IPS-15b (cell line): ENCODE measurements around the gene DNAJB6.
"Not testable (repeated sequence)": the region's sequence is repeated elsewhere in the genome, so short reads cannot be mapped to it uniquely, and the experiment has no call there.

Source experiments
- H3K27me3 ChIP-seq: one replicate; pipeline ENCODE4 v1.6.1; 2013; ENCODE audit warnings: low read length; ENCODE audit not compliant: control insufficient read depth, insufficient read depth
- H3K36me3 ChIP-seq: one replicate; pipeline ENCODE4 v1.6.1; 2013; ENCODE audit warnings: low read length; ENCODE audit not compliant: control insufficient read depth, insufficient read depth
- H3K4me1 ChIP-seq: one replicate; pipeline ENCODE4 v1.6.1; 2013; ENCODE audit warnings: mild to moderate bottlenecking, low read length; ENCODE audit not compliant: control insufficient read depth, insufficient read depth
- H3K4me3 ChIP-seq: one replicate; pipeline ENCODE4 v1.5.1; 2013; ENCODE audit warnings: low read depth, low read length
- H3K9ac ChIP-seq: one replicate; pipeline ENCODE4 v1.6.1; 2013; ENCODE audit warnings: low read depth, mild to moderate bottlenecking, low read length
- H3K9me3 ChIP-seq: one replicate; pipeline ENCODE4 v1.6.1; 2013; ENCODE audit warnings: mild to moderate bottlenecking, low read length; ENCODE audit not compliant: control insufficient read depth, insufficient read depth

DNAJB6 gene

GRCh38 chr7:157446322-157446721, 109.5 kb downstream of the DNAJB6 start:
- Histone ChIP-seq H3K4me3 (no peak overlapping the region), H3K9ac (no peak overlapping the region), H3K27me3 (no peaks in the 10 kb centered on the region), H3K36me3 (no peaks in the 10 kb centered on the region), H3K4me1 (no peaks in the 10 kb centered on the region), H3K9me3 (no peaks in the 10 kb centered on the region)

- not testable (repeated sequence) for H3K9ac ChIP-seq, H3K27me3 ChIP-seq, H3K4me3 ChIP-seq, H3K36me3 ChIP-seq, H3K9me3 ChIP-seq, H3K4me1 ChIP-seq
Observed at GRCh38 chr7:157454003-157454402, 117.2 kb downstream of the DNAJB6 start.

- Histone ChIP-seq H3K9me3 (peaks cover 3% of the 10 kb centered on the region), H3K9ac (no peak overlapping the region), H3K4me3 (no peak overlapping the region), H3K4me1 (no peaks in the 10 kb centered on the region), H3K36me3 (no peaks in the 10 kb centered on the region), H3K27me3 (no peaks in the 10 kb centered on the region)
Observed at GRCh38 chr7:157457355-157458253, 120.8 kb downstream of the DNAJB6 start.

- Histone ChIP-seq H3K9ac (no peak overlapping the region), H3K4me1 (no peaks in the 10 kb centered on the region), H3K9me3 (peaks cover 3% of the 10 kb centered on the region), H3K27me3 (no peaks in the 10 kb centered on the region), H3K36me3 (no peaks in the 10 kb centered on the region), H3K4me3 (no peak overlapping the region)
Observed at GRCh38 chr7:157458254-157458633, 121.4 kb downstream of the DNAJB6 start.

GRCh38 chr7:157459966-157460365, 123.2 kb downstream of the DNAJB6 start:
- Histone ChIP-seq H3K4me3 (no peak overlapping the region), H3K27me3 (no peaks in the 10 kb centered on the region), H3K9me3 (no peaks in the 10 kb centered on the region), H3K36me3 (no peaks in the 10 kb centered on the region), H3K4me1 (no peaks in the 10 kb centered on the region), H3K9ac (no peak overlapping the region)

- Histone ChIP-seq H3K36me3 (no peaks in the 10 kb centered on the region), H3K4me1 (no peaks in the 10 kb centered on the region), H3K9me3 (no peaks in the 10 kb centered on the region), H3K9ac (no peak overlapping the region), H3K4me3 (no peak overlapping the region), H3K27me3 (no peaks in the 10 kb centered on the region)
Observed at GRCh38 chr7:157460721-157461120, 123.9 kb downstream of the DNAJB6 start.

GRCh38 chr7:157461573-157462418, 125.0 kb downstream of the DNAJB6 start:
- H3K9ac ChIP-seq, result no peak overlapping the region
- no peaks in the 10 kb centered on the region for H3K27me3 ChIP-seq
- H3K9me3 ChIP-seq, result no peaks in the 10 kb centered on the region
- no peaks in the 10 kb centered on the region for H3K36me3 ChIP-seq
- H3K4me1 ChIP-seq, result no peaks in the 10 kb centered on the region
- no peak overlapping the region for H3K4me3 ChIP-seq

- no peak overlapping the region for H3K9ac ChIP-seq
- H3K4me3 ChIP-seq, result no peak overlapping the region
- H3K9me3 ChIP-seq, result no peaks in the 10 kb centered on the region
- no peaks in the 10 kb centered on the region for H3K4me1 ChIP-seq
- no peaks in the 10 kb centered on the region for H3K27me3 ChIP-seq
- H3K36me3 ChIP-seq, result no peaks in the 10 kb centered on the region
Observed at GRCh38 chr7:157462419-157462771, 125.6 kb downstream of the DNAJB6 start.

GRCh38 chr7:157462840-157463239, 126.0 kb downstream of the DNAJB6 start:
- Histone ChIP-seq H3K9ac (no peak overlapping the region), H3K4me3 (no peak overlapping the region), H3K36me3 (no peaks in the 10 kb centered on the region), H3K9me3 (no peaks in the 10 kb centered on the region), H3K4me1 (no peaks in the 10 kb centered on the region), H3K27me3 (no peaks in the 10 kb centered on the region)

- Histone ChIP-seq H3K4me3 (no peak overlapping the region), H3K27me3 (no peaks in the 10 kb centered on the region), H3K9me3 (no peaks in the 10 kb centered on the region)
Observed at GRCh38 chr7:157463245-157463644, 126.4 kb downstream of the DNAJB6 start.

GRCh38 chr7:157464111-157464970, 127.5 kb downstream of the DNAJB6 start:
- no peaks in the 10 kb centered on the region for H3K4me1 ChIP-seq
- H3K36me3 ChIP-seq, result no peaks in the 10 kb centered on the region
- H3K9me3 ChIP-seq, result no peaks in the 10 kb centered on the region
- no peak overlapping the region for H3K4me3 ChIP-seq
- no peaks in the 10 kb centered on the region for H3K27me3 ChIP-seq
- H3K9ac ChIP-seq, result no peak overlapping the region

More at GRCh38 chr7:157463245-157463644, 126.4 kb downstream of the DNAJB6 start:
- Histone ChIP-seq H3K36me3 (no peaks in the 10 kb centered on the region), H3K9ac (no peak overlapping the region), H3K4me1 (no peaks in the 10 kb centered on the region)
